GM18517 (cell line): ENCODE data around the gene TTC34.
"Not testable (repeated sequence)": the region's sequence is repeated elsewhere in the genome, so short reads cannot be mapped to it uniquely, and the experiment has no call there.

Experiments
- ATAC-seq: cut with Tn5 transposase; IDR thresholded peaks from one replicate; pipeline ENCODE4 v1.9.1; 2021; ENCODE audit warnings: mild to moderate bottlenecking, moderate library complexity; ENCODE audit not compliant: unreplicated experiment

Gene TTC34

GRCh38 chr1:2778220-2778592 lies 23.3 kb downstream of the TTC34 start:
- ATAC-seq: no peak

GRCh38 chr1:2777424-2778219 lies 23.9 kb downstream of the TTC34 start:
- ATAC-seq: no peak

GRCh38 chr1:2775333-2775732 lies 26.2 kb downstream of the TTC34 start:
- ATAC-seq: not testable (repeated sequence)

GRCh38 chr1:2768052-2768451 lies 33.4 kb downstream of the TTC34 start:
- ATAC-seq: not testable (repeated sequence)

GRCh38 chr1:2759433-2759832 lies 42.1 kb downstream of the TTC34 start:
- not testable (repeated sequence) for ATAC-seq

- ATAC-seq: not testable (repeated sequence)
Observed at GRCh38 chr1:2757519-2757918, 44.0 kb downstream of the TTC34 start.

- ATAC-seq: not testable (repeated sequence)
Observed at GRCh38 chr1:2755426-2755825, 46.1 kb downstream of the TTC34 start.

GRCh38 chr1:2754597-2754996 lies 46.9 kb downstream of the TTC34 start:
- ATAC-seq: not testable (repeated sequence)

GRCh38 chr1:2752503-2752902 lies 49.0 kb downstream of the TTC34 start:
- not testable (repeated sequence) for ATAC-seq

GRCh38 chr1:2751866-2752265 lies 49.6 kb downstream of the TTC34 start:
- not testable (repeated sequence) for ATAC-seq

- not testable (repeated sequence) for ATAC-seq
Observed at GRCh38 chr1:2750766-2751730, 50.4 kb downstream of the TTC34 start.

- not testable (repeated sequence) for ATAC-seq
Observed at GRCh38 chr1:2750041-2750680, 51.3 kb downstream of the TTC34 start.

GRCh38 chr1:2748626-2749025 lies 52.9 kb downstream of the TTC34 start:
- not testable (repeated sequence) for ATAC-seq

- not testable (repeated sequence) for ATAC-seq
Observed at GRCh38 chr1:2694796-2695195, 106.7 kb downstream of the TTC34 start.

- ATAC-seq: not testable (repeated sequence)
Observed at GRCh38 chr1:2690180-2690579, 111.3 kb downstream of the TTC34 start.

- not testable (repeated sequence) for ATAC-seq
Observed at GRCh38 chr1:2688336-2688665, 113.2 kb downstream of the TTC34 start.

GRCh38 chr1:2687638-2688335 lies 113.7 kb downstream of the TTC34 start:
- ATAC-seq: not testable (repeated sequence)

GRCh38 chr1:2687174-2687591 lies 114.3 kb downstream of the TTC34 start:
- not testable (repeated sequence) for ATAC-seq

GRCh38 chr1:2686091-2686863 lies 115.2 kb downstream of the TTC34 start:
- not testable (repeated sequence) for ATAC-seq

- not testable (repeated sequence) for ATAC-seq
Observed at GRCh38 chr1:2685671-2686070, 115.8 kb downstream of the TTC34 start.
